Gastroesophageal sphincter (tissue), 4 donors: Measurements from ENCODE around the gene TTLL6. TPM values are rescaled to one million over a fixed set of nuclear protein-coding genes. Genes with fewer than 3 reads are reported as not detected.

Experiments used
- ATAC-seq: fragments of 150-250 bp; one replicate; pipeline ENCODE4 v1.9.1; 2016; ENCODE audit warnings: mild to moderate bottlenecking, moderate library complexity
- H3K27ac ChIP-seq, 4 donors: fragments of 200-600 bp; sonication (generic) in 3 of 4; 1 replicate in 3 of 4; 2 replicates in 1 of 4; pipeline ENCODE4 v1.5.1; 2016 to 2019
- H3K27me3 ChIP-seq: fragments of 200-600 bp; sonication (generic); one replicate; pipeline ENCODE4 v1.5.1; 2019
- H3K36me3 ChIP-seq, 2 donors: fragments of 200-600 bp; sonication (generic); one replicate each; pipeline ENCODE4 v1.5.1; 2019; ENCODE audit warnings: control low read depth in 1 of 2
- H3K4me1 ChIP-seq, 3 donors: fragments of 200-600 bp; sonication (generic); 1 replicate in 2 of 3; 2 replicates in 1 of 3; pipeline ENCODE4 v1.5.1; 2016 to 2019; ENCODE audit warnings: control low read depth in 2 of 3
- H3K4me3 ChIP-seq, 2 donors: fragments of 200-600 bp; sonication (generic); one replicate each; pipeline ENCODE4 v1.5.1; 2019; ENCODE audit warnings: mild to moderate bottlenecking in 1 of 2, moderate library complexity in 1 of 2
- H3K9me3 ChIP-seq, 3 donors: fragments of 200-600 bp; sonication (generic); one replicate each; pipeline ENCODE4 v1.5.1; 2017 to 2019; ENCODE audit warnings: control low read depth in 2 of 3
- EP300 ChIP-seq: sonication (generic); formaldehyde crosslinking; IDR thresholded peaks from one replicate; pipeline ENCODE4 v1.6.1; 2017; ENCODE audit warnings: antibody characterized with exemption, mild to moderate bottlenecking
- POLR2A ChIP-seq, 2 donors: fragments of 450-650 bp; IDR thresholded peaks; one replicate each; pipeline ENCODE4 v1.6.1; 2017; ENCODE audit warnings: antibody characterized with exemption in 2 of 2, mild to moderate bottlenecking in 2 of 2, moderate library complexity in 1 of 2
- POLR2AphosphoS5 ChIP-seq: sonication (generic); formaldehyde crosslinking; IDR thresholded peaks from one replicate; pipeline ENCODE4 v1.6.1; 2017; ENCODE audit warnings: antibody characterized with exemption
- WGBS, 2 donors: methylation state at CpG; one replicate each; pipeline ENCODE4 v1.1.5; 2018; ENCODE audit warnings: low coverage in 1 of 2; 5-methylcytosine and 5-hydroxymethylcytosine counted together
- total RNA-seq, 4 donors: library from RNA; depleted of rRNA; stranded (reverse); fragments of >200 nt; gene quantifications; one replicate each; pipeline ENCODE4 v1.1.0, GENCODE V29; 2016
- TF ChIP-seq, protein P1 (sequence below), 4 experiments: fragments of 200-600 bp in 2 of 4; fragments of 450-650 bp in 2 of 4; sonication (generic) in 1 of 4; IDR thresholded peaks; one replicate each; pipeline ENCODE4 v1.5.1; 2017 to 2019; ENCODE audit warnings: antibody characterized with exemption in 4 of 4, mild to moderate bottlenecking in 2 of 4, moderate library complexity in 2 of 4

The TTLL6 gene
- total RNA-seq, 4 donors from 2014 or later: not detected

DNA sequence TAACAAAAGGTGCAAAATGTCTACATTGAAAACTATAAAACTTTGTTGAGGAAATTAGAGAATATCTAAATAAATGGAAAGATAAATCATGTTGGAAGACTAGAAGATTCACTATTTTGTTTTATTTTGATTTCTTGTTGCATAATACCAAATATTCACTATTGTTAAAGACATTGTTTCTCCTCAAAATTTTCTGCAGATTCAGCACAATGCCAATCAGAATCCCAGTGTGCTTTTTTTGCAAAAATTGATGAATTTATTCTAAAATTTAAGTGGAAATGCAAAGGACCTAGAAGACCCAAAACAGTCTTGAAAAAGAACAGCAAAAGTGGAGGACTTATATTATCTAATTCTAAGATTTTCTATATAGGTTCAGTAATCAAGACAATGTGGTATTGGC lies 40.4 kb downstream of the TTLL6 start:
- H3K36me3 ChIP-seq: no peaks in the 10 kb centered on the region
- H3K27me3 ChIP-seq: peaks cover 70% of the 10 kb centered on the region
- no peak for ATAC-seq
- H3K27ac ChIP-seq: no peak overlapping the region
- H3K4me1 ChIP-seq: no peaks in the 10 kb centered on the region
- H3K9me3 ChIP-seq: peaks cover 0 to 11% (median 0%) of the 10 kb centered on the region in 3 donors
- no peak overlapping the region for H3K4me3 ChIP-seq
- TF ChIP-seq POLR2A (IDR thresholded peaks at IDR 0.05) (no peak), EP300 (no peak), POLR2AphosphoS5 (no peak)
- TF ChIP-seq, protein P1, sequence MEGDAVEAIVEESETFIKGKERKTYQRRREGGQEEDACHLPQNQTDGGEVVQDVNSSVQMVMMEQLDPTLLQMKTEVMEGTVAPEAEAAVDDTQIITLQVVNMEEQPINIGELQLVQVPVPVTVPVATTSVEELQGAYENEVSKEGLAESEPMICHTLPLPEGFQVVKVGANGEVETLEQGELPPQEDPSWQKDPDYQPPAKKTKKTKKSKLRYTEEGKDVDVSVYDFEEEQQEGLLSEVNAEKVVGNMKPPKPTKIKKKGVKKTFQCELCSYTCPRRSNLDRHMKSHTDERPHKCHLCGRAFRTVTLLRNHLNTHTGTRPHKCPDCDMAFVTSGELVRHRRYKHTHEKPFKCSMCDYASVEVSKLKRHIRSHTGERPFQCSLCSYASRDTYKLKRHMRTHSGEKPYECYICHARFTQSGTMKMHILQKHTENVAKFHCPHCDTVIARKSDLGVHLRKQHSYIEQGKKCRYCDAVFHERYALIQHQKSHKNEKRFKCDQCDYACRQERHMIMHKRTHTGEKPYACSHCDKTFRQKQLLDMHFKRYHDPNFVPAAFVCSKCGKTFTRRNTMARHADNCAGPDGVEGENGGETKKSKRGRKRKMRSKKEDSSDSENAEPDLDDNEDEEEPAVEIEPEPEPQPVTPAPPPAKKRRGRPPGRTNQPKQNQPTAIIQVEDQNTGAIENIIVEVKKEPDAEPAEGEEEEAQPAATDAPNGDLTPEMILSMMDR (IDR thresholded peaks at IDR 0.05): no peak

DNA sequence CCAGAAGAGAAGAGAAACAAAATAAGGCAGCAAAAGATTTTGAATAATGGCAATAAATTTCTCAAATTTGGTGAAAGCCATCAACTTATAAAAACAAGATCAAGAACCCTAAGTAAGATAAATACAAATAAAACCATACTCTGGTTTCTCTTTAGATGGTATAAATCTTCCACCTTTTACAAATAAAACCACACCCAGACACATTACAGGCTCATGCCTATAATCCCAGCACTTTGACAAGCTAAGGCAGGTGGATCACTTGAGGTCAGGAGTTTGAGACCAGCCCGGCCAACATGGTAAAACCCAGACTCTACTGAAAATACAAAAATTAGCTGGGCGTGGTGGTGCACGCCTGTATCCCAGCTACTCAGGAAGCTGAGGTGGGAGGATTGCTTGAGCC lies 43.8 kb downstream of the TTLL6 start:
- 82 to 83% methylated on average over 3 of the region's 3 CpGs for WGBS, 2 donors
- H3K27me3 ChIP-seq: peaks cover 65% of the 10 kb centered on the region
- no peak overlapping the region for H3K27ac ChIP-seq
- H3K9me3 ChIP-seq: peaks cover 0 to 11% (median 0%) of the 10 kb centered on the region in 3 donors
- no peak overlapping the region for H3K4me3 ChIP-seq
- ATAC-seq: no peak
- no peaks in the 10 kb centered on the region for H3K36me3 ChIP-seq
- TF ChIP-seq POLR2AphosphoS5 (no peak), POLR2A (IDR thresholded peaks at IDR 0.05) (no peak), EP300 (no peak)
- TF ChIP-seq, protein P1 (IDR thresholded peaks at IDR 0.05): no peak
- no peaks in the 10 kb centered on the region for H3K4me1 ChIP-seq

DNA sequence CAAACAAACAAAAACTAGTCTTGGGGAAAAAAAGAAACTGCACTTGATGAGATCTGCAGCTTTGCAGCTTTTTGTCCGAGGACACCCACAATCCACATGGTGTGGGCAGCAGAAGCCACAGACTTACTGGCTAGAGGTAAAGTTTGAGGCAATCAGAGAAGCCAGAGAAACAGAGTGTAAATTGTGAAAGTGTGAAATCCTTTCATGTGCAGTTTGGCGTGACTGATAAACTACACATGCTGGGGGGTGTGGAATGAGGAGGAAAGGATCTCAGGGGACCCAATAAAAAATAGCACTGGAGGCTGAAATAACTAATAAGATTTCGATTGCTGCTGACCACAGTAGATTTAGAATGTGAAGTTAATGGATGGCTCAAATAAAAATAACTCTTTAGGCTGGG lies 46.1 kb downstream of the TTLL6 start:
- peaks cover 0 to 7% (median 0%) of the 10 kb centered on the region in 3 donors for H3K9me3 ChIP-seq
- H3K4me1 ChIP-seq: no peaks in the 10 kb centered on the region
- H3K4me3 ChIP-seq: no peak overlapping the region
- ATAC-seq: no peak
- H3K27me3 ChIP-seq: peaks cover 57% of the 10 kb centered on the region
- H3K36me3 ChIP-seq: no peaks in the 10 kb centered on the region
- WGBS, 2 donors: 46 to 52% methylated on average over 2 to 3 of the region's 3 CpGs
- H3K27ac ChIP-seq: no peak overlapping the region
- no peak for TF ChIP-seq POLR2A (IDR thresholded peaks at IDR 0.05)
- TF ChIP-seq POLR2AphosphoS5: no peak
- no peak for TF ChIP-seq EP300
- TF ChIP-seq, protein P1 (IDR thresholded peaks at IDR 0.05): no peak

DNA sequence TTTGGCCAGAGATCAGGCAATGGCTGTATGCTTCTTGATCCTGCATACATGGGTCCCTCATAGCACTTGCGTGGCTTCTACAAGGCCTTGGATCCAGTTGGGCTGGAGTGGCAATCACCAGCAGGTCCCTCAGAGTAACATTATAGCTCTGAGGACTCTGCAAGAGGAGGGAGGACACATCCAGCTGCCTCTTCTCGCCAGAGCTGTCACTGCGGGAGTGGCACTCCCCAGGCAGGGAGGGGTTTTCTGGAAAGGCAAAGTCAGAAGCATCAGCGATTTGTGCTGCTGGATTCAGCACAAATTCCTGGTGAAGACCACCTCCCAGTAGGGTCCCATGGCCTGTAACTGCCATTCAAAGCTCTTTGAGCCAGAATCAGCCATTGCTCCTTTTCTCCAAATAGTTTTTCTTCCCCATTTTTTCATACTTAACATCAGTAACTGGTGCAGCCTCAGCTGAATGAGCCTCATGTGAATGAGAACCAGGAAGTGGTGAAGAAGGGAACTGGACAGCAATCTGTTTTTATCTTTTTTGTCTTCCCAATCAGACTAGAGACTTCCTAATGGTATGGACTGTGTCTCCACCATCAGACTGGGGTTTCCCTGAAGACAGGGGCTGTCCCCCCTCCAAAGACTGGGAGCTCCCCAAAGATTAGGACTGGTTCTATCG lies 47.9 kb downstream of the TTLL6 start:
- H3K4me3 ChIP-seq: no peak overlapping the region
- H3K9me3 ChIP-seq: no peaks in the 10 kb centered on the region
- H3K4me1 ChIP-seq: no peaks in the 10 kb centered on the region
- peaks cover 66% of the 10 kb centered on the region for H3K27me3 ChIP-seq
- WGBS, 2 donors: 71 to 80% methylated on average over 2 to 4 of the region's 5 CpGs
- no peak for TF ChIP-seq POLR2AphosphoS5
- TF ChIP-seq, protein P1 (IDR thresholded peaks at IDR 0.05): no peak
- TF ChIP-seq POLR2A (IDR thresholded peaks at IDR 0.05): no peak
- TF ChIP-seq EP300: no peak
- no peak for ATAC-seq
- H3K36me3 ChIP-seq: no peaks in the 10 kb centered on the region
- H3K27ac ChIP-seq: no peak overlapping the region

DNA sequence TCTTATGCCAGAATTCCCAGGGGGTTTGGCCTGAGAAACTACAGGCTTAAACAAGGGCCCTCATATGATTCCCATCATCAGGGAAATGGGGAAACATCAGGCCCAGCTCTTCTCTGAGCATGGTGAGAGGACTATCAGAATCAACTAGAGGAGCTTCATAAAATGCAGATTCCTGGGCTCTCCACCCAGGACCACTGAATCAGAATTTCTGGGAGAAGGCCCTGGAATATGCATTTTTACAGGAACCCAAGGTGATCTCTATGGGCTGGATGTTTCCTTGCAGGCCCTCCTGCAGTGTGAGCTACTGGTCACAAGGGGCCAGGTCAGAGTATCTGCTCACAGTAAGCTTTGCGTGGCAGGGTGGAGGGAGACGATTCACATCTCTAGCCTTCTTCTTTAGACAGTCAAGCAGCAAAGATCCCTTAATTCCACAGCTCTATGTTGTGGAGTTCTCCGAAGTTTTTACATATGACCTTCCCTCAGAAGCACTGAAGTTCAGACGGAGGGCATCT lies 49.7 kb downstream of the TTLL6 start:
- Histone ChIP-seq H3K27ac (no peak overlapping the region), H3K9me3 (no peaks in the 10 kb centered on the region), H3K36me3 (no peaks in the 10 kb centered on the region), H3K4me3 (no peak overlapping the region), H3K4me1 (no peaks in the 10 kb centered on the region), H3K27me3 (peaks cover 72% of the 10 kb centered on the region)
- 50% methylated on average over 2 of the region's 4 CpGs; no CpG with 5 or more reads in 1 of the 2 donors for WGBS, 2 donors
- no peak for ATAC-seq
- no peak for TF ChIP-seq EP300
- no peak for TF ChIP-seq POLR2A (IDR thresholded peaks at IDR 0.05)
- TF ChIP-seq, protein P1 (IDR thresholded peaks at IDR 0.05): no peak
- TF ChIP-seq POLR2AphosphoS5: no peak
